Neutrophil (primary cell): ENCODE measurements around the gene C2CD2L.
"Not testable (repeated sequence)": the region's sequence is repeated elsewhere in the genome, so short reads cannot be mapped to it uniquely, and the experiment has no call there.

Experiments
- H3K27ac ChIP-seq: fragments of 200-600 bp; sonication (generic); 2 replicates; pipeline ENCODE4 v1.5.1; 2016; ENCODE audit warnings: mild to moderate bottlenecking, moderate library complexity
- H3K27me3 ChIP-seq: fragments of 200-600 bp; sonication (generic); 2 replicates; pipeline ENCODE4 v1.6.0; 2016; ENCODE audit warnings: mild to moderate bottlenecking
- H3K36me3 ChIP-seq: fragments of 200-600 bp; sonication (generic); 2 replicates; pipeline ENCODE4 v1.5.1; 2017
- H3K4me1 ChIP-seq, 2 experiments: fragments of 200-600 bp in 1 of 2; sonication (generic) in 1 of 2; 1 replicate in 1 of 2; 2 replicates in 1 of 2; pipeline versions ENCODE4 v1.5.1 to v1.6.1; 2013 to 2016; ENCODE audit warnings: low read depth in 1 of 2, low read length in 1 of 2, mild to moderate bottlenecking in 1 of 2, moderate library complexity in 1 of 2; ENCODE audit not compliant: control insufficient read depth in 1 of 2, insufficient read depth in 1 of 2
- H3K4me3 ChIP-seq, 2 experiments: fragments of 200-600 bp in 1 of 2; sonication (generic) in 1 of 2; 1 replicate in 1 of 2; 2 replicates in 1 of 2; pipeline ENCODE4 v1.5.1; 2013 to 2016; ENCODE audit warnings: low read depth in 1 of 2, low read length in 1 of 2, mild to moderate bottlenecking in 1 of 2, moderate library complexity in 1 of 2
- H3K9me3 ChIP-seq: fragments of 200-600 bp; sonication (generic); 2 replicates; pipeline ENCODE4 v1.5.1; 2016
- CTCF ChIP-seq: fragments of 200-600 bp; sonication (generic); IDR thresholded peaks from 2 replicates; pipeline ENCODE4 v1.5.1; 2016; ENCODE audit warnings: antibody characterized with exemption

Gene C2CD2L

GRCh38 chr11:119095066-119095880 is 11.9 kb upstream of the C2CD2L start:
- peaks cover 50 to 53% of the 10 kb centered on the region in 2 experiments for H3K4me1 ChIP-seq
- peak overlapping the region; percentile 82 for H3K27ac ChIP-seq
- TF ChIP-seq CTCF: no peak

GRCh38 chr11:119099711-119100110 is 7.4 kb upstream of the C2CD2L start:
- Histone ChIP-seq H3K9me3 (no peaks in the 10 kb centered on the region), H3K27ac (no peak overlapping the region), H3K36me3 (no peaks in the 10 kb centered on the region), H3K4me1 (peaks cover 37 to 42% of the 10 kb centered on the region in 2 experiments), H3K27me3 (no peaks in the 10 kb centered on the region), H3K4me3 (no peak overlapping the region)
- no peak for TF ChIP-seq CTCF

More at GRCh38 chr11:119095066-119095880, 11.9 kb upstream of the C2CD2L start:
- no peaks in the 10 kb centered on the region for H3K9me3 ChIP-seq
- peak overlapping the region; percentile 71 to 94 for H3K4me3 ChIP-seq
- H3K27me3 ChIP-seq: no peaks in the 10 kb centered on the region
- no peaks in the 10 kb centered on the region for H3K36me3 ChIP-seq

- no peaks in the 10 kb centered on the region for H3K27me3 ChIP-seq
- peaks cover 36 to 38% of the 10 kb centered on the region in 2 experiments for H3K4me1 ChIP-seq
- H3K27ac ChIP-seq: peak overlapping the region; percentile 81
- H3K4me3 ChIP-seq: peak overlapping the region; percentile 77 to 79
- no peak for TF ChIP-seq CTCF
- no peaks in the 10 kb centered on the region for H3K9me3 ChIP-seq
- no peaks in the 10 kb centered on the region for H3K36me3 ChIP-seq
Observed at GRCh38 chr11:119100246-119100970, 6.7 kb upstream of the C2CD2L start.

- peak overlapping the region; percentile 81 for H3K27ac ChIP-seq
- peak overlapping the region; percentile 77 to 79 for H3K4me3 ChIP-seq
- peaks cover 36 to 39% of the 10 kb centered on the region in 2 experiments for H3K4me1 ChIP-seq
- H3K36me3 ChIP-seq: no peaks in the 10 kb centered on the region
- H3K27me3 ChIP-seq: no peaks in the 10 kb centered on the region
- H3K9me3 ChIP-seq: no peaks in the 10 kb centered on the region
- TF ChIP-seq CTCF: peak; percentile 43
Observed at GRCh38 chr11:119100994-119101758, 6.0 kb upstream of the C2CD2L start.

- Histone ChIP-seq H3K27me3 (no peaks in the 10 kb centered on the region), H3K4me1 (peaks cover 43 to 45% of the 10 kb centered on the region in 2 experiments), H3K4me3 (peak within 1 kb of the TSS; percentile 77 to 79), H3K9me3 (no peaks in the 10 kb centered on the region), H3K36me3 (no peaks in the 10 kb centered on the region), H3K27ac (peak within 1 kb of the TSS; percentile 81)
- peak; percentile 22 for TF ChIP-seq CTCF
Observed at GRCh38 chr11:119101759-119102423, 5.3 kb upstream of the C2CD2L start, which contains the start of gene DPAGT1. Gene DPAGT1, minus strand, starts transcription at chr11:119101853. Its CDS starts 198 bp downstream, at chr11:119101655.

GRCh38 chr11:119103161-119103664 is 3.9 kb upstream of the C2CD2L start:
- H3K9me3 ChIP-seq, H3K27me3 ChIP-seq, H3K36me3 ChIP-seq, H3K4me3 ChIP-seq: not testable (repeated sequence)
- Histone ChIP-seq H3K27ac (peak overlapping the region; percentile 9), H3K4me1 (peaks cover 51 to 53% of the 10 kb centered on the region in 2 experiments)
